ENCODE results near the gene DYNLL2.
A peak's percentile ranks its signal among the peaks of the same experiment; 100 is the strongest.

Gene DYNLL2

DNA sequence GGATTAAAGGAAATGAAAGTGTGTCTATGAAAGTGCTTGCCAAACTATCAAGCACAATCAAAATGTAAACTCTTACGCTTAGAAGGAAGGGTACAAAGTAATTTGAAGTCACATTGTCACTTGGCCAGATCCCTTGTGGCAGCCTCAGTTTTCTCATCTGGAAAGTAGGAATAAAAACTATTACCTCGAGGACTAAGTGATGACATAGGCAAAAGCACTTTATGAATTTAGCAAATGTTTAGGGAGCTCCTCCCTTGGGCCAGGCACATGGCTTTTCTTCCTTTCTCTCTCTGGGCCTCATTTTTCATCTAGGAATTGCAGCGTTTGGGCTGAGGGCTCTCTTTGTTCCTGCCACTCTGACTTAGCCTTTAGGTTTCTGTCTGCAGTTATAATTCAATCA lies 28.5 kb downstream of the DYNLL2 start:
- H3K27me3 ChIP-seq (ENCODE audit: insufficient read depth, poor library complexity, severe bottlenecking) = no peaks in the 10 kb centered on the region
- H3K4me3 ChIP-seq (replicated peaks; ENCODE audit: insufficient read depth, low read length) = no peak overlapping the region
- no peak for TF ChIP-seq SPI1 (IDR thresholded peaks at IDR 0.05; ENCODE audit: borderline replicate concordance, low read depth)
- H3K27ac ChIP-seq (replicated peaks) = no peak overlapping the region
- DNase-seq (ENCODE audit: low read depth in 1 of 2, low spot score in 1 of 2) = no peak

DNA sequence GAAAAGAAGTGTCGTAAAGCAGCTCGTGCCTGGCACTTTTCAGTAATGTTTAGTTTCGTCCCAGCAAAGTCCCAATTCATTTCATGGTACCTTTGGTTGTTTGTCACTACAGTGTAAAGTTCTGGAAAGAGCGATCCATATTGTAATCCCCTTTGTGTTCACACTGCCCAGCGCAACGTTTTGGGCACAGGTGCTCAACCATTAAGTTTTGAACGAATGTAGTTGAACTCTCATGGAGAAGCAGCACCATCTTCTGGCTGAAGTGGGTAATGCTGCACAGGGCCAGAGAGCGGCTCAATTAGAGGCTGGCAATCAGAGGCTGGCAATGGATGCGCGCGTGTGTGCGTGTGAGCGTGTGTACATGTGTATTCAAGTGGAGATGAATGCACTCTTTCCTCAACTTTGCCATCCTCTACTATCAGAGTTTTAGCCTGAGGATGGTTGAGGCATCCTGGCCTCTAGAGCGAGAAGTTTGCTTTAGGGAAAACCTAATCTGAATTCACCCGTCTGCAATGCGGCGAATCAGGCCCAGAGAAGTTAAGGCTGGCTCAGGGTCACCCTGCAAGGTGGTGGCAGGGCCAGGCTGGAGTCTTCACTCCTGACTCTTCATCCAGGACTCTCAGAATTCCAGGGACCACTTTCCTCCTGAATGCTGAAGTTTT lies 29.9 kb downstream of the DYNLL2 start:
- H3K27ac ChIP-seq (replicated peaks) = no peak overlapping the region
- H3K4me3 ChIP-seq (replicated peaks; ENCODE audit: insufficient read depth, low read length) = no peak overlapping the region
- peak; percentile 56 to 77 for DNase-seq (ENCODE audit: low read depth in 1 of 2, low spot score in 1 of 2)
- TF ChIP-seq, protein P1, sequence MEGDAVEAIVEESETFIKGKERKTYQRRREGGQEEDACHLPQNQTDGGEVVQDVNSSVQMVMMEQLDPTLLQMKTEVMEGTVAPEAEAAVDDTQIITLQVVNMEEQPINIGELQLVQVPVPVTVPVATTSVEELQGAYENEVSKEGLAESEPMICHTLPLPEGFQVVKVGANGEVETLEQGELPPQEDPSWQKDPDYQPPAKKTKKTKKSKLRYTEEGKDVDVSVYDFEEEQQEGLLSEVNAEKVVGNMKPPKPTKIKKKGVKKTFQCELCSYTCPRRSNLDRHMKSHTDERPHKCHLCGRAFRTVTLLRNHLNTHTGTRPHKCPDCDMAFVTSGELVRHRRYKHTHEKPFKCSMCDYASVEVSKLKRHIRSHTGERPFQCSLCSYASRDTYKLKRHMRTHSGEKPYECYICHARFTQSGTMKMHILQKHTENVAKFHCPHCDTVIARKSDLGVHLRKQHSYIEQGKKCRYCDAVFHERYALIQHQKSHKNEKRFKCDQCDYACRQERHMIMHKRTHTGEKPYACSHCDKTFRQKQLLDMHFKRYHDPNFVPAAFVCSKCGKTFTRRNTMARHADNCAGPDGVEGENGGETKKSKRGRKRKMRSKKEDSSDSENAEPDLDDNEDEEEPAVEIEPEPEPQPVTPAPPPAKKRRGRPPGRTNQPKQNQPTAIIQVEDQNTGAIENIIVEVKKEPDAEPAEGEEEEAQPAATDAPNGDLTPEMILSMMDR (IDR thresholded peaks at IDR 0.05; ENCODE audit: insufficient read depth, low read length) = peak; percentile 98
- TF ChIP-seq GABPA (IDR thresholded peaks at IDR 0.05; ENCODE audit: low read depth) = no peak
- TF ChIP-seq, protein P2, sequence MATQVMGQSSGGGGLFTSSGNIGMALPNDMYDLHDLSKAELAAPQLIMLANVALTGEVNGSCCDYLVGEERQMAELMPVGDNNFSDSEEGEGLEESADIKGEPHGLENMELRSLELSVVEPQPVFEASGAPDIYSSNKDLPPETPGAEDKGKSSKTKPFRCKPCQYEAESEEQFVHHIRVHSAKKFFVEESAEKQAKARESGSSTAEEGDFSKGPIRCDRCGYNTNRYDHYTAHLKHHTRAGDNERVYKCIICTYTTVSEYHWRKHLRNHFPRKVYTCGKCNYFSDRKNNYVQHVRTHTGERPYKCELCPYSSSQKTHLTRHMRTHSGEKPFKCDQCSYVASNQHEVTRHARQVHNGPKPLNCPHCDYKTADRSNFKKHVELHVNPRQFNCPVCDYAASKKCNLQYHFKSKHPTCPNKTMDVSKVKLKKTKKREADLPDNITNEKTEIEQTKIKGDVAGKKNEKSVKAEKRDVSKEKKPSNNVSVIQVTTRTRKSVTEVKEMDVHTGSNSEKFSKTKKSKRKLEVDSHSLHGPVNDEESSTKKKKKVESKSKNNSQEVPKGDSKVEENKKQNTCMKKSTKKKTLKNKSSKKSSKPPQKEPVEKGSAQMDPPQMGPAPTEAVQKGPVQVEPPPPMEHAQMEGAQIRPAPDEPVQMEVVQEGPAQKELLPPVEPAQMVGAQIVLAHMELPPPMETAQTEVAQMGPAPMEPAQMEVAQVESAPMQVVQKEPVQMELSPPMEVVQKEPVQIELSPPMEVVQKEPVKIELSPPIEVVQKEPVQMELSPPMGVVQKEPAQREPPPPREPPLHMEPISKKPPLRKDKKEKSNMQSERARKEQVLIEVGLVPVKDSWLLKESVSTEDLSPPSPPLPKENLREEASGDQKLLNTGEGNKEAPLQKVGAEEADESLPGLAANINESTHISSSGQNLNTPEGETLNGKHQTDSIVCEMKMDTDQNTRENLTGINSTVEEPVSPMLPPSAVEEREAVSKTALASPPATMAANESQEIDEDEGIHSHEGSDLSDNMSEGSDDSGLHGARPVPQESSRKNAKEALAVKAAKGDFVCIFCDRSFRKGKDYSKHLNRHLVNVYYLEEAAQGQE (IDR thresholded peaks at IDR 0.05; ENCODE audit: insufficient replicate concordance, low read depth) = no peak
- H3K27me3 ChIP-seq (ENCODE audit: insufficient read depth, poor library complexity, severe bottlenecking) = no peaks in the 10 kb centered on the region

DNA sequence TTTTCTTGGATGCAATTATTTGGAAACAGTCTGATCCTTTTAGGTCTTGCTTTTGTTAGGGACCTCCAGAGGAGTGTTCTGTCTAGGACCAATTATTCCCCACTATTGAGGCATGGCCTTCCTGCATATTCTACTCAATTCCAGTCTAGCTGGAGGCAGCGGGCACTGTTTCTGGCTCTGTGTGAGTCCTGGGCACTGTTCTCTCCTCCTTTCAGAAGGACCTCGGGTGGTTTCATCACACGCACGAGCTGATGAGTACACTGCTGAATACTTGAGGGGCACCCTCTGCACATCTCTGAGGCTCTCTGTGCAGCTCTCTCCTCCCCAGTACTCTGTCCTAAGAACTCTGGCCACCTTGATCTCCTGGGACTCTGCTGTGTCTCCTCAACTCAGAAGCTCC lies 30.7 kb downstream of the DYNLL2 start:
- no peak for DNase-seq (ENCODE audit: low read depth in 1 of 2, low spot score in 1 of 2)
- H3K27ac ChIP-seq (replicated peaks) = no peak overlapping the region
- H3K4me3 ChIP-seq (replicated peaks; ENCODE audit: insufficient read depth, low read length) = no peak overlapping the region
- H3K27me3 ChIP-seq (ENCODE audit: insufficient read depth, poor library complexity, severe bottlenecking) = no peaks in the 10 kb centered on the region
- TF ChIP-seq, protein P2 (IDR thresholded peaks at IDR 0.05; ENCODE audit: insufficient replicate concordance, low read depth) = no peak
- TF ChIP-seq SPI1 (IDR thresholded peaks at IDR 0.05; ENCODE audit: borderline replicate concordance, low read depth) = no peak
- TF ChIP-seq, protein P1 (IDR thresholded peaks at IDR 0.05; ENCODE audit: insufficient read depth, low read length) = no peak
- TF ChIP-seq POLR2AphosphoS5 (IDR thresholded peaks at IDR 0.05; ENCODE audit: low read depth) = no peak
- no peak for TF ChIP-seq GABPA (IDR thresholded peaks at IDR 0.05; ENCODE audit: low read depth)

DNA sequence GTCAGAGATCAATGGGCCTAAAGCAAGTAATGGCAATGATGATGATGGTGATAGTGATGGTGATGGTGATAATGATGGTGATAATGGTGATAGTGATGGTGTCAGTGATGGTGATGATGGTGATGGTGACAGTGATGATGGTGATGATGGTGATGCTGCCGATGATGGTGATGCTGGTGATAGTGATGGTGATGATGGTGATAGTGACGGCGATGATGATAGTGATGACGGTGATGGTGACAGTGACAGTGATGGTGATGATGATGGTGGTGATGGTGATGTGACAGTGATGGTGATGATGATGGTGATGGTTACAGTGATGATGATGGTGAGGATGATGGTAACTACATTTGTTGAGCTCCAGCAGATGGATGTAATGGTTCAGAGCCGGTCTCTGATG lies 34.2 kb downstream of the DYNLL2 start:
- no peak for DNase-seq (ENCODE audit: low read depth in 1 of 2, low spot score in 1 of 2)
- Histone ChIP-seq H3K27ac (replicated peaks) (no peak overlapping the region), H3K27me3 (ENCODE audit: insufficient read depth, poor library complexity, severe bottlenecking) (no peaks in the 10 kb centered on the region), H3K4me3 (replicated peaks; ENCODE audit: insufficient read depth, low read length) (no peak overlapping the region)
- TF ChIP-seq POLR2AphosphoS5 (IDR thresholded peaks at IDR 0.05; ENCODE audit: low read depth) (no peak), GABPA (IDR thresholded peaks at IDR 0.05; ENCODE audit: low read depth) (no peak), SPI1 (IDR thresholded peaks at IDR 0.05; ENCODE audit: borderline replicate concordance, low read depth) (no peak)
- TF ChIP-seq, protein P2 (IDR thresholded peaks at IDR 0.05; ENCODE audit: insufficient replicate concordance, low read depth) = no peak
- TF ChIP-seq, protein P1 (IDR thresholded peaks at IDR 0.05; ENCODE audit: insufficient read depth, low read length) = no peak
